K562 (cell line): Measurements from ENCODE around the gene AP3M1. TPM values are rescaled to one million over a fixed set of nuclear protein-coding genes. Genes with fewer than 3 reads are reported as not detected.

ENCODE experiments used
- FOSL1 ChIP-seq: fragments of 200-800 bp; sonication (Bioruptor generic); conservative IDR thresholded peaks from 2 replicates; pipeline ENCODE4 v1.6.1; 2016; ENCODE audit warnings: missing genetic modification characterization, missing compliant biosample characterization
- GABPA ChIP-seq: fragments of 200-800 bp; sonication (Bioruptor generic); conservative IDR thresholded peaks from 2 replicates; pipeline ENCODE4 v1.6.1; 2016; ENCODE audit warnings: low read depth, missing genetic modification characterization, missing compliant biosample characterization
- GTF2E2 ChIP-seq: fragments of 200-800 bp; sonication (Bioruptor generic); IDR thresholded peaks from 2 replicates; pipeline ENCODE4 v1.6.1; 2016; ENCODE audit warnings: missing genetic modification characterization, missing compliant biosample characterization
- HDAC3 ChIP-seq: fragments of 450-650 bp; IDR thresholded peaks from 2 replicates; pipeline ENCODE4 v1.6.1; 2018; ENCODE audit warnings: borderline replicate concordance, mild to moderate bottlenecking, moderate library complexity; ENCODE audit not compliant: partially characterized antibody
- LARP7 ChIP-seq: fragments of 450-650 bp; IDR thresholded peaks from 2 replicates; pipeline ENCODE4 v1.6.1; 2016
- POLR2AphosphoS5 ChIP-seq: IDR thresholded peaks from 2 replicates; pipeline ENCODE4 v1.6.1; 2011; ENCODE audit warnings: mild to moderate bottlenecking, low read depth, low read length, moderate library complexity; ENCODE audit not compliant: control insufficient read depth, insufficient read depth
- PRPF4 ChIP-seq: fragments of 200-400 bp; formaldehyde crosslinking; IDR thresholded peaks from one replicate; pipeline ENCODE4 v1.6.1; 2017; ENCODE audit warnings: low read length, low read depth, mild to moderate bottlenecking; ENCODE audit not compliant: insufficient read depth, poor library complexity, severe bottlenecking
- SP1 ChIP-seq: sonication (generic); formaldehyde crosslinking; IDR thresholded peaks from 2 replicates; pipeline ENCODE4 v1.8.1; 2022; ENCODE audit warnings: mild to moderate bottlenecking, missing genetic modification reagents
- SUPT5H ChIP-seq: fragments of 450-650 bp; IDR thresholded peaks from 2 replicates; pipeline ENCODE4 v1.6.1; 2016
- TAL1 ChIP-seq: fragments of 450-650 bp; IDR thresholded peaks from 2 replicates; pipeline ENCODE4 v1.6.1; 2016; ENCODE audit warnings: mild to moderate bottlenecking
- TEAD2 ChIP-seq: fragments of 450-650 bp; IDR thresholded peaks from 2 replicates; pipeline ENCODE4 v1.6.1; 2016; ENCODE audit warnings: missing genetic modification characterization, control low read depth, missing compliant biosample characterization
- ZFP1 ChIP-seq: fragments of 450-650 bp; formaldehyde crosslinking; IDR thresholded peaks from 2 replicates; pipeline ENCODE4 v1.4.0; 2020; ENCODE audit warnings: mild to moderate bottlenecking, mixed read lengths
- polyA plus RNA-seq, 8 experiments: library from polyadenylated mRNA; depleted of rRNA in 4 of 8; stranded (reverse) in 5 of 8; unstranded in 3 of 8; fragments of >200 nt; fragmentation: Nextera tagmentation in 2 of 8; fragmentation: Illumina TruSeq in 1 of 8; extraction: Ambion mirVana in 2 of 8; extraction: Trizol in 1 of 8; gene quantifications; 2 replicates each; pipeline versions ENCODE4 v1.2.1 to v1.2.3, GENCODE V29; 2011 to 2014; ENCODE audit warnings: inconsistent platforms in 1 of 8, missing spikeins in 1 of 8
- total RNA-seq, 7 experiments: library from RNA; depleted of rRNA in 6 of 7; stranded (reverse); fragments of >200 nt in 6 of 7; fragmentation: Illumina TruSeq in 2 of 7; extraction: Trizol in 2 of 7; gene quantifications; 2 replicates each; pipeline versions ENCODE4 v1.2.1 to v1.2.3, GENCODE V29; 2011 to 2021; ENCODE audit warnings: low replicate concordance in 1 of 7
- TF ChIP-seq, protein P1 (sequence below): fragments of 450-650 bp; IDR thresholded peaks from 2 replicates; pipeline ENCODE4 v1.6.1; 2018; ENCODE audit not compliant: partially characterized antibody
- TF ChIP-seq, protein P2 (sequence below): fragments of 450-650 bp; IDR thresholded peaks from 2 replicates; pipeline ENCODE4 v1.7.0; 2016; ENCODE audit warnings: borderline replicate concordance
- TF ChIP-seq, protein P3 (sequence below): conservative IDR thresholded peaks from 2 replicates; pipeline ENCODE4 v1.6.1; 2011; ENCODE audit warnings: low read depth, mild to moderate bottlenecking, low read length; ENCODE audit not compliant: control insufficient read depth
- TF ChIP-seq, protein P4 (sequence below): sonication (generic); formaldehyde crosslinking; IDR thresholded peaks from 2 replicates; pipeline ENCODE4 v1.8.1; 2023; ENCODE audit warnings: missing genetic modification reagents, mild to moderate bottlenecking, borderline replicate concordance

Gene AP3M1
- total and polyA plus RNA-seq, 9 of the 15 experiments (the other 6 are each of a cell fraction or from before 2014, with no cell fraction given), result 44.3 to 135 (median 67.6) TPM

DNA sequence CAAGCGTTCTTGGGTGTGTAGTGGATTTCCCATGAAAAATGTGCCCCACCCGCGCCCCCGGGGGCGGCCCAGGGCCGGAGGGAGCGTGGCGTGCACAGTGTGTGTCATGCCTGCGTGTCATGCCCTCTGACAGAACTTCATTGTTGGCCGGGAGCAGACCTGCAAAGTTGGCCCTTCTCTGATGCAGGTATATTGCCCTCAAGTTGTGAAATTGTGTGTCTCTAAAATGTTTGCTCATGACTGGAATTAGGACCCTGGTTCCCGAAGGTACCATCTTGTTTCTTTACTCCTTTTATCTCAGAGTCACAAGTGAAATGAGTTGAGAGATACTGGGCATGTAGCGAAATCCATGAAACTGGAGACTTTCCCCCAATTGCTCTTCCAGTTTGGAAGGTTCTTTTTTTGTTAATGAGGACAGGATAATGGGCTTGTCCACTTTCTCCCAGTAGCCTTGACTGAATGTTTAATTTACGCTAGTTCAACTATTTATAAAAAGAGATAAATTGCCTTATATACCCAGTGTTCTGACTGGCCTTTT lies 26.6 kb upstream of the AP3M1 start (continued):
- TF ChIP-seq PRPF4, result no peak
- TF ChIP-seq LARP7, result no peak
- TF ChIP-seq, protein P1, sequence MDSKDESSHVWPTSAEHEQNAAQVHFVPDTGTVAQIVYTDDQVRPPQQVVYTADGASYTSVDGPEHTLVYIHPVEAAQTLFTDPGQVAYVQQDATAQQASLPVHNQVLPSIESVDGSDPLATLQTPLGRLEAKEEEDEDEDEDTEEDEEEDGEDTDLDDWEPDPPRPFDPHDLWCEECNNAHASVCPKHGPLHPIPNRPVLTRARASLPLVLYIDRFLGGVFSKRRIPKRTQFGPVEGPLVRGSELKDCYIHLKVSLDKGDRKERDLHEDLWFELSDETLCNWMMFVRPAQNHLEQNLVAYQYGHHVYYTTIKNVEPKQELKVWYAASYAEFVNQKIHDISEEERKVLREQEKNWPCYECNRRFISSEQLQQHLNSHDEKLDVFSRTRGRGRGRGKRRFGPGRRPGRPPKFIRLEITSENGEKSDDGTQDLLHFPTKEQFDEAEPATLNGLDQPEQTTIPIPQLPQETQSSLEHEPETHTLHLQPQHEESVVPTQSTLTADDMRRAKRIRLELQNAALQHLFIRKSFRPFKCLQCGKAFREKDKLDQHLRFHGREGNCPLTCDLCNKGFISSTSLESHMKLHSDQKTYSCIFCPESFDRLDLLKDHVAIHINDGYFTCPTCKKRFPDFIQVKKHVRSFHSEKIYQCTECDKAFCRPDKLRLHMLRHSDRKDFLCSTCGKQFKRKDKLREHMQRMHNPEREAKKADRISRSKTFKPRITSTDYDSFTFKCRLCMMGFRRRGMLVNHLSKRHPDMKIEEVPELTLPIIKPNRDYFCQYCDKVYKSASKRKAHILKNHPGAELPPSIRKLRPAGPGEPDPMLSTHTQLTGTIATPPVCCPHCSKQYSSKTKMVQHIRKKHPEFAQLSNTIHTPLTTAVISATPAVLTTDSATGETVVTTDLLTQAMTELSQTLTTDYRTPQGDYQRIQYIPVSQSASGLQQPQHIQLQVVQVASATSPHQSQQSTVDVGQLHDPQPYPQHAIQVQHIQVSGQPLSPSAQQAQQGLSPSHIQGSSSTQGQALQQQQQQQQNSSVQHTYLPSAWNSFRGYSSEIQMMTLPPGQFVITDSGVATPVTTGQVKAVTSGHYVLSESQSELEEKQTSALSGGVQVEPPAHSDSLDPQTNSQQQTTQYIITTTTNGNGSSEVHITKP, result peak; percentile 79
- TF ChIP-seq, protein P2, sequence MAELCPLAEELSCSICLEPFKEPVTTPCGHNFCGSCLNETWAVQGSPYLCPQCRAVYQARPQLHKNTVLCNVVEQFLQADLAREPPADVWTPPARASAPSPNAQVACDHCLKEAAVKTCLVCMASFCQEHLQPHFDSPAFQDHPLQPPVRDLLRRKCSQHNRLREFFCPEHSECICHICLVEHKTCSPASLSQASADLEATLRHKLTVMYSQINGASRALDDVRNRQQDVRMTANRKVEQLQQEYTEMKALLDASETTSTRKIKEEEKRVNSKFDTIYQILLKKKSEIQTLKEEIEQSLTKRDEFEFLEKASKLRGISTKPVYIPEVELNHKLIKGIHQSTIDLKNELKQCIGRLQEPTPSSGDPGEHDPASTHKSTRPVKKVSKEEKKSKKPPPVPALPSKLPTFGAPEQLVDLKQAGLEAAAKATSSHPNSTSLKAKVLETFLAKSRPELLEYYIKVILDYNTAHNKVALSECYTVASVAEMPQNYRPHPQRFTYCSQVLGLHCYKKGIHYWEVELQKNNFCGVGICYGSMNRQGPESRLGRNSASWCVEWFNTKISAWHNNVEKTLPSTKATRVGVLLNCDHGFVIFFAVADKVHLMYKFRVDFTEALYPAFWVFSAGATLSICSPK, result 0 out of 2 replicates have a peak, but pooled peaks have one; percentile 10
- no peak for TF ChIP-seq TAL1
- TF ChIP-seq, protein P3, sequence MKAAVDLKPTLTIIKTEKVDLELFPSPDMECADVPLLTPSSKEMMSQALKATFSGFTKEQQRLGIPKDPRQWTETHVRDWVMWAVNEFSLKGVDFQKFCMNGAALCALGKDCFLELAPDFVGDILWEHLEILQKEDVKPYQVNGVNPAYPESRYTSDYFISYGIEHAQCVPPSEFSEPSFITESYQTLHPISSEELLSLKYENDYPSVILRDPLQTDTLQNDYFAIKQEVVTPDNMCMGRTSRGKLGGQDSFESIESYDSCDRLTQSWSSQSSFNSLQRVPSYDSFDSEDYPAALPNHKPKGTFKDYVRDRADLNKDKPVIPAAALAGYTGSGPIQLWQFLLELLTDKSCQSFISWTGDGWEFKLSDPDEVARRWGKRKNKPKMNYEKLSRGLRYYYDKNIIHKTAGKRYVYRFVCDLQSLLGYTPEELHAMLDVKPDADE, result no peak
- no peak for TF ChIP-seq ZFP1 (CRISPR knock-in tag)
- no peak for TF ChIP-seq SUPT5H
- no peak for TF ChIP-seq GABPA (tag)
- TF ChIP-seq FOSL1 (tag), result peak; percentile 2; the same call in 1 of the 2 replicates
- TF ChIP-seq TEAD2 (tag), result no peak
- 0 out of 2 replicates have a peak, but pooled peaks have one; percentile 1 for TF ChIP-seq GTF2E2 (tag)
- TF ChIP-seq POLR2AphosphoS5, result no peak
- no peak for TF ChIP-seq SP1
- no peak for TF ChIP-seq HDAC3
- TF ChIP-seq, protein P4, sequence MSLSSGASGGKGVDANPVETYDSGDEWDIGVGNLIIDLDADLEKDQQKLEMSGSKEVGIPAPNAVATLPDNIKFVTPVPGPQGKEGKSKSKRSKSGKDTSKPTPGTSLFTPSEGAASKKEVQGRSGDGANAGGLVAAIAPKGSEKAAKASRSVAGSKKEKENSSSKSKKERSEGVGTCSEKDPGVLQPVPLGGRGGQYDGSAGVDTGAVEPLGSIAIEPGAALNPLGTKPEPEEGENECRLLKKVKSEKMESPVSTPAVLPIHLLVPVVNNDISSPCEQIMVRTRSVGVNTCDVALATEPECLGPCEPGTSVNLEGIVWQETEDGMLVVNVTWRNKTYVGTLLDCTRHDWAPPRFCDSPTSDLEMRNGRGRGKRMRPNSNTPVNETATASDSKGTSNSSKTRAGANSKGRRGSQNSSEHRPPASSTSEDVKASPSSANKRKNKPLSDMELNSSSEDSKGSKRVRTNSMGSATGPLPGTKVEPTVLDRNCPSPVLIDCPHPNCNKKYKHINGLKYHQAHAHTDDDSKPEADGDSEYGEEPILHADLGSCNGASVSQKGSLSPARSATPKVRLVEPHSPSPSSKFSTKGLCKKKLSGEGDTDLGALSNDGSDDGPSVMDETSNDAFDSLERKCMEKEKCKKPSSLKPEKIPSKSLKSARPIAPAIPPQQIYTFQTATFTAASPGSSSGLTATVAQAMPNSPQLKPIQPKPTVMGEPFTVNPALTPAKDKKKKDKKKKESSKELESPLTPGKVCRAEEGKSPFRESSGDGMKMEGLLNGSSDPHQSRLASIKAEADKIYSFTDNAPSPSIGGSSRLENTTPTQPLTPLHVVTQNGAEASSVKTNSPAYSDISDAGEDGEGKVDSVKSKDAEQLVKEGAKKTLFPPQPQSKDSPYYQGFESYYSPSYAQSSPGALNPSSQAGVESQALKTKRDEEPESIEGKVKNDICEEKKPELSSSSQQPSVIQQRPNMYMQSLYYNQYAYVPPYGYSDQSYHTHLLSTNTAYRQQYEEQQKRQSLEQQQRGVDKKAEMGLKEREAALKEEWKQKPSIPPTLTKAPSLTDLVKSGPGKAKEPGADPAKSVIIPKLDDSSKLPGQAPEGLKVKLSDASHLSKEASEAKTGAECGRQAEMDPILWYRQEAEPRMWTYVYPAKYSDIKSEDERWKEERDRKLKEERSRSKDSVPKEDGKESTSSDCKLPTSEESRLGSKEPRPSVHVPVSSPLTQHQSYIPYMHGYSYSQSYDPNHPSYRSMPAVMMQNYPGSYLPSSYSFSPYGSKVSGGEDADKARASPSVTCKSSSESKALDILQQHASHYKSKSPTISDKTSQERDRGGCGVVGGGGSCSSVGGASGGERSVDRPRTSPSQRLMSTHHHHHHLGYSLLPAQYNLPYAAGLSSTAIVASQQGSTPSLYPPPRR (CRISPR knock-in tag), result no peak
